Trophoblast cell (in vitro differentiated cells and primary cell): Measurements from ENCODE around the gene ADORA1.
A peak's percentile ranks its signal among the peaks of the same experiment; 100 is the strongest.

ENCODE experiments used
- DNase-seq, 2 donors: peaks; one replicate each; pipeline ENCODE4 v3.0.0-alpha.2; 2016
- H2AFZ ChIP-seq: 2 replicates; pipeline ENCODE4 v1.6.1; 2013; ENCODE audit warnings: low read length, moderate library complexity, mild to moderate bottlenecking; ENCODE audit not compliant: insufficient read depth, poor library complexity
- H2AK5ac ChIP-seq: 2 replicates; pipeline ENCODE4 v1.6.1; 2013; ENCODE audit warnings: mild to moderate bottlenecking, low read length
- H2BK120ac ChIP-seq: 2 replicates; pipeline ENCODE4 v1.6.1; 2013; ENCODE audit warnings: low read length, mild to moderate bottlenecking, moderate library complexity; ENCODE audit not compliant: insufficient read depth, poor library complexity
- H2BK12ac ChIP-seq: 2 replicates; pipeline ENCODE4 v1.6.1; 2013; ENCODE audit warnings: mild to moderate bottlenecking, low read length, moderate library complexity
- H2BK5ac ChIP-seq: 2 replicates; pipeline ENCODE4 v1.6.1; 2013; ENCODE audit warnings: low read length, low read depth, moderate library complexity, mild to moderate bottlenecking; ENCODE audit not compliant: poor library complexity
- H3K14ac ChIP-seq: 2 replicates; pipeline ENCODE4 v1.6.1; 2013; ENCODE audit warnings: mild to moderate bottlenecking, low read length
- H3K18ac ChIP-seq: 2 replicates; pipeline ENCODE4 v1.6.1; 2013; ENCODE audit warnings: mild to moderate bottlenecking, low read length
- H3K23ac ChIP-seq: 2 replicates; pipeline ENCODE4 v1.6.1; 2013; ENCODE audit warnings: low read length
- H3K27ac ChIP-seq: 2 replicates; pipeline ENCODE4 v1.5.1; 2013; ENCODE audit warnings: low read depth, mild to moderate bottlenecking, inconsistent platforms, low read length, moderate library complexity
- H3K27me3 ChIP-seq: 2 replicates; pipeline ENCODE4 v1.6.1; 2013; ENCODE audit warnings: inconsistent platforms, mild to moderate bottlenecking, low read length, moderate library complexity; ENCODE audit not compliant: insufficient read depth
- H3K36me3 ChIP-seq, 2 experiments: 1 replicate in 1 of 2; 2 replicates in 1 of 2; pipeline ENCODE4 v1.6.1; 2013; ENCODE audit warnings: low read length in 2 of 2, mild to moderate bottlenecking in 2 of 2, moderate library complexity in 1 of 2; ENCODE audit not compliant: insufficient read depth in 2 of 2, control insufficient read depth in 1 of 2
- H3K4ac ChIP-seq: 2 replicates; pipeline ENCODE4 v1.6.1; 2013; ENCODE audit warnings: low read depth, mild to moderate bottlenecking, low read length, moderate library complexity
- H3K4me1 ChIP-seq, 2 experiments: 1 replicate in 1 of 2; 2 replicates in 1 of 2; pipeline ENCODE4 v1.6.1; 2013; ENCODE audit warnings: low read length in 2 of 2, mild to moderate bottlenecking in 2 of 2, moderate library complexity in 1 of 2; ENCODE audit not compliant: insufficient read depth in 2 of 2, control insufficient read depth in 1 of 2
- H3K4me2 ChIP-seq: 2 replicates; pipeline ENCODE4 v1.6.1; 2013; ENCODE audit warnings: inconsistent platforms, mild to moderate bottlenecking, low read length, moderate library complexity
- H3K4me3 ChIP-seq: 2 replicates; pipeline ENCODE4 v1.5.1; 2013; ENCODE audit warnings: mild to moderate bottlenecking, low read depth, low read length, inconsistent platforms
- H3K79me1 ChIP-seq: one replicate; pipeline ENCODE4 v1.6.1; 2013; ENCODE audit warnings: low read length
- H3K79me2 ChIP-seq: 2 replicates; pipeline ENCODE4 v1.6.1; 2013; ENCODE audit warnings: low read length, mild to moderate bottlenecking; ENCODE audit not compliant: control insufficient read depth, insufficient read depth, poor library complexity
- H3K9ac ChIP-seq: 2 replicates; pipeline ENCODE4 v1.6.1; 2013; ENCODE audit warnings: mild to moderate bottlenecking, low read length
- H3K9me3 ChIP-seq: 2 replicates; pipeline ENCODE4 v1.6.1; 2013; ENCODE audit warnings: low read depth, mild to moderate bottlenecking, control low read depth, inconsistent platforms, low read length; ENCODE audit not compliant: insufficient read depth
- H4K12ac ChIP-seq: 2 replicates; pipeline ENCODE4 v1.6.1; 2013; ENCODE audit warnings: low read depth, mild to moderate bottlenecking, low read length, moderate library complexity
- H4K8ac ChIP-seq: 2 replicates; pipeline ENCODE4 v1.6.1; 2013; ENCODE audit warnings: low read depth, mild to moderate bottlenecking, low read length, moderate library complexity
- H4K91ac ChIP-seq: one replicate; pipeline ENCODE4 v1.6.1; 2013; ENCODE audit warnings: low read depth, mild to moderate bottlenecking, low read length, moderate library complexity
- WGBS: extraction: QIAGEN DNeasy Blood & Tissue Kit; methylation state at CpG from one replicate; pipeline ENCODE4 v1.1.7; 2013; ENCODE audit warnings: missing lambda C conversion rate; ENCODE audit not compliant: insufficient read length, insufficient coverage; ENCODE audit errors: extremely low coverage; 5-methylcytosine and 5-hydroxymethylcytosine counted together

Gene ADORA1

DNA sequence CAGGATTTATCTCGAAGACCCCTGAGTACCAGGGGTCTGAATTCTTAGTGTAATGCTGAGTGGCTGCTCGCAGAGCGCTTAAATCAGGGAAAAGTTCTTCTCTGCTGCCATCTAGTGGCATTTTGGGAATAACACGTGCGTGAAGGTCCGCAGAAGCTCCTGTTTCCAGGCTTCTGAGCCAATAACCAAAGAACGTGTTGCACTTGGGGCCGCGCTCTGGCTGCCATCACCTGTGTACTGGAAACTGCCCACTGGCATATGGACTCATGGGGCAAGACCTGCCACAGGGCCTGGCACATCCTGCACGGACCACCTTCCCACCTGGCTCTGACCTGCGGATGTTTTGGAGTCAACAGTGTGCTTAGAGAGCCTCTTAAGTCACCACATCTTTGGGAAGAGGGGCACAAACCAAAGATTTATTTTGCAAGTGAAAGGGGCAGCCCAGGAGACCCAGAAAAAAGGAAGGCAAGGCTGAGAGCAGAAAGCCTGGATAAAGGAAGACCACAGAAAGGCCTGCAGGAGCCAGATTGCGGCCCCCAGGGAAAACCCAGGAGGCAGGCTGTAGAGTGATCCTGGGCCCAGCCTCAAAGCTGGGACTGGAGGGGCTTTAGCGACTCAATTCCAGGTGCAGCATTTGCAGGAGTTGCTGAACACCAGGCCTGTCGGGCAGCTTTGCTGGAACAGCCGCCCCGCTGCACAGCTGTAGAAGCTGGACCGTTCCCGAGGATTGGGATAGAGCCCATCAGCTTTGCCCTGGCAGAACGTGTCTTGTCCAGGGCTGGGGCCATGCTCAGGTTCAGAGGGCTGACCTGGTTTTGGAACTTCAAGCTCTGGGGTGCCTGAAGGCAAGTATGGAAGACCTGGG, 89.0 kb downstream of the ADORA1 start:
- H3K79me1 ChIP-seq, result no peaks in the 10 kb centered on the region
- no peak overlapping the region for H3K4me3 ChIP-seq
- WGBS, result no CpG with 5 or more reads among the region's 19 CpGs
- no peaks in the 10 kb centered on the region for H3K9me3 ChIP-seq
- no peak overlapping the region for H4K91ac ChIP-seq
- no peaks in the 10 kb centered on the region for H3K27me3 ChIP-seq
- no peak overlapping the region for H2BK5ac ChIP-seq
- no peak overlapping the region for H3K18ac ChIP-seq
- H3K36me3 ChIP-seq, result no peaks in the 10 kb centered on the region
- no peak overlapping the region for H2AFZ ChIP-seq
- no peaks in the 10 kb centered on the region for H3K4me1 ChIP-seq
- no peak overlapping the region for H3K4ac ChIP-seq
- no peak overlapping the region for H4K8ac ChIP-seq
- H3K4me2 ChIP-seq, result no peak overlapping the region
- DNase-seq, result peak; percentile 57 to 91
- no peak overlapping the region for H2BK120ac ChIP-seq
- H3K79me2 ChIP-seq, result no peaks in the 10 kb centered on the region
- no peak overlapping the region for H3K9ac ChIP-seq
- H2BK12ac ChIP-seq, result no peak overlapping the region
- H3K27ac ChIP-seq, result no peak overlapping the region
- H3K23ac ChIP-seq, result no peak overlapping the region
- H3K14ac ChIP-seq, result no peak overlapping the region
- no peak overlapping the region for H4K12ac ChIP-seq
- no peak overlapping the region for H2AK5ac ChIP-seq
